Fibroblast of villous mesenchyme (primary cell): ENCODE results near the gene SEL1L. TPM values are rescaled to one million over a fixed set of nuclear protein-coding genes. Genes with fewer than 3 reads are reported as not detected.
"Not testable (repeated sequence)": the region's sequence is repeated elsewhere in the genome, so short reads cannot be mapped to it uniquely, and the experiment has no call there.

Experiments used
- DNase-seq: peaks from one replicate; pipeline ENCODE4 v3.0.0-alpha.2; 2010; ENCODE audit warnings: low read depth
- H3K4me3 ChIP-seq: 2 replicates; pipeline ENCODE4 v1.5.1; 2011; ENCODE audit warnings: low read depth, mild to moderate bottlenecking, low read length
- total RNA-seq: library from RNA; depleted of rRNA; stranded (reverse); fragments of >200 nt; gene quantifications from 2 replicates; pipeline ENCODE4 v1.2.3, GENCODE V29; 2012
- TF ChIP-seq, protein P1 (sequence below): IDR thresholded peaks from 2 replicates; pipeline ENCODE4 v1.5.1; 2012; ENCODE audit warnings: low read depth, mild to moderate bottlenecking, low read length; ENCODE audit not compliant: insufficient read depth

SEL1L gene
- total RNA-seq, 1 donor = 97.6 TPM

DNA sequence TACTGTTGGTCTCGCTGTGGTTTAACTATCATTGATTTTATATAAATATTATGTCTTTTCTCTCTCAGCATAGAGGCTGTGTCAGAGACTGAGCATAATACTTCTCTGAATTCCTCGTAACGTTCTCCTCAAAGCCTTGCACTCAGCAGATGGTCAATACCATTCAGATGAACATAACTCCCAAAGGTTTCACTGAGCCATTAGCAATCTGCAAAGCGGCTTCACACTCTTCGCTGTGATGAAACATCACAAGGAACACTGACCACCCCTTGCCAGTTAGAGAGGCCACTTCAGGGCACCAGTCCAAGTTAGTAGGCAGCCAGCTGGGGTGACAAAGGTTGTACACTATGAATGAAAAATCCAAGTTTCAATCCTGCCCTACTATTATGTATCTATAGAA lies 103.4 kb downstream of the SEL1L start:
- TF ChIP-seq, protein P1, sequence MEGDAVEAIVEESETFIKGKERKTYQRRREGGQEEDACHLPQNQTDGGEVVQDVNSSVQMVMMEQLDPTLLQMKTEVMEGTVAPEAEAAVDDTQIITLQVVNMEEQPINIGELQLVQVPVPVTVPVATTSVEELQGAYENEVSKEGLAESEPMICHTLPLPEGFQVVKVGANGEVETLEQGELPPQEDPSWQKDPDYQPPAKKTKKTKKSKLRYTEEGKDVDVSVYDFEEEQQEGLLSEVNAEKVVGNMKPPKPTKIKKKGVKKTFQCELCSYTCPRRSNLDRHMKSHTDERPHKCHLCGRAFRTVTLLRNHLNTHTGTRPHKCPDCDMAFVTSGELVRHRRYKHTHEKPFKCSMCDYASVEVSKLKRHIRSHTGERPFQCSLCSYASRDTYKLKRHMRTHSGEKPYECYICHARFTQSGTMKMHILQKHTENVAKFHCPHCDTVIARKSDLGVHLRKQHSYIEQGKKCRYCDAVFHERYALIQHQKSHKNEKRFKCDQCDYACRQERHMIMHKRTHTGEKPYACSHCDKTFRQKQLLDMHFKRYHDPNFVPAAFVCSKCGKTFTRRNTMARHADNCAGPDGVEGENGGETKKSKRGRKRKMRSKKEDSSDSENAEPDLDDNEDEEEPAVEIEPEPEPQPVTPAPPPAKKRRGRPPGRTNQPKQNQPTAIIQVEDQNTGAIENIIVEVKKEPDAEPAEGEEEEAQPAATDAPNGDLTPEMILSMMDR = no peak
- DNase-seq = no peak
- H3K4me3 ChIP-seq = no peak overlapping the region

GRCh38 chr14:81429749-81430148 lies 103.9 kb downstream of the SEL1L start:
- not testable (repeated sequence) for H3K4me3 ChIP-seq, DNase-seq

DNA sequence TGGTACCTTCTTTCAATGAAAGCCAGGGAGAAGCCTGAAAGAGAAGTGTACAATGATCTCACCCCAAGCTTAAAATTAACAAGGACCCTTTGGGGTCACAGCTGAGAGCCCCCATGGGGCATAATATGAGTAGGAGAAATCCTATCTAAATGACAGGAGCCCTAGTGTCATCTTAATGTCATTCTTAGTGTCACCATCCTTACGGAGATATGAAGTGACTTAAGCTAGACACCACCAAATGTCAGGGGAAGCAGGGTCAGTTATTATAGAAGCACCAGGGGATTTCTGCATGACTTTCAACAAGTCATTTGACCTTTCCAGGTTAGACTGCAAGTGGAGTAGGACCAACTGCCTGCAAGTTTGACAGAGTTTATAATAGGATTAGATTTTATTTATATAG lies 104.6 kb downstream of the SEL1L start:
- no peak overlapping the region for H3K4me3 ChIP-seq
- no peak for DNase-seq
- TF ChIP-seq, protein P1 = no peak

DNA sequence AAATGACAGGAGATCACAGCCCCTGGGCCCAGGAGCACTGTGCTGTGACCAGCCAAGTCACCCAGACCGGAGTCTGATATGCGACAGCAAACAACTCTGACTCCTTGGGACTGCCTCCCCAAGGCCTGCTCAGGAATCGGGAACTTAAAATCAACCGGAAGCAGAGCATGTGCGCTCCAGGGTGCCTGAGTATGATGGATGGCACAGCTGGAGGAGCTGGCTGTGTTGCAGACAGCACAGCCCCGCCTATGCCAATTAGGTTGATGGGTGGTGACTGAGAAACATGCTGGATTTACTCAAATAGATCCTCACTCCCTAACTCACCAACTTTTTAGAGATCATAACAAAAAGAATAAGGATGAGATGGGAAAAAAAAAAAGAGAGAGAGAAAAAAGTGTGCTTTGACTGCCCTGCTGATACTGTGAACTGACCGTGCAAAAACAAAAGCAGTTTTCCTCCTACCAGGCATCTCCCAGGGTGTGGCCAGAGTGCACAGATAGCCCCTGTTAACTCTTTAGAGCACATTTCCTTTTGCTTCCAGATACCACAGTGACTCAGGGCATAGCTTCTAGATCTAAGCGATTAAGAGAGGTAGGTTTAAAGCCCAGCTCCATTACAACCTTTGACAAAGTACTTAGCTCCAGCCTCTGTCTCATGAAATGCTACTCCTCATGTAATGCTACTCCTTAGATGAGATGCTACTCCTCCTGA lies 106.2 kb downstream of the SEL1L start:
- TF ChIP-seq, protein P1 = no peak
- H3K4me3 ChIP-seq = no peak overlapping the region
- DNase-seq = no peak

GRCh38 chr14:81423504-81423903 lies 110.1 kb downstream of the SEL1L start:
- TF ChIP-seq, protein P1 = no peak
- DNase-seq = no peak
- H3K4me3 ChIP-seq = no peak overlapping the region

Other genes with a start within 250 kb of the SEL1L start
- 0.32 TPM in 1 of 2 replicates, not detected in the other for gene STON2, start 133.5 kb downstream of the SEL1L start, total RNA-seq